ENCODE data around the gene MERTK.

The MERTK gene

DNA sequence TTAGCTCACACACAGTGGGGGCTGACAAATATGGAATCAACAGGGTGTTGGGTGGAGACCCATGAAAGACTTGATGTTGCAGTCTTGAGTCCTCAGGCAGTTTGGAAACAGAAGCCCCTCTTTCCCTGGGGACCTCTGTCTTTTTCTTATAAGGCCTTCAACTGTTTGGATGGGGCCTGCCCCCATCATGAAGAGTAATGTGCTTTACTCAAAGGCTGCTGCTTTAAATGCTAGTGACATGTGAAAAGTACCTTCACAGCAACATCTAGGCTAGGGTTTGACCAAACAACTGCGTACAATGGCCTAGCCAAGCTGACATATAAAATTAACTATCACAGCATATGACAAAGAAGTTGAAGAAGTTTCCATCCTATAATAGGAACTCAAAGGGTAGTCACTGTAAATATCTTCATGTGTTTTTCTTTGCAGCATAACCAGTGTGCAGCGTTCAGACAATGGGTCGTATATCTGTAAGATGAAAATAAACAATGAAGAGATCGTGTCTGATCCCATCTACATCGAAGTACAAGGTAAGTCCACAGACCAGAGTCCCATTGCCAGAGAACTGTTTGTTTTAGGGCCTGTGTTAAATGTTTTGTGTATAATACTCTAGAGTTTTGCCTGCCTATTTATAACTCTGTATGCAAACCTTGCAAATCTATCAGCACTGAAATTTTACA is 46.3 kb downstream of the MERTK start:
- Mint-ChIP-seq H3K27me3 (peaks cover 21 to 27% of the 10 kb centered on the region in 2 donors), H3K4me3 (no peak overlapping the region), H3K4me1 (ENCODE audit: low read depth in 2 of 2) (no peaks in the 10 kb centered on the region), H3K9me3 (no peaks in the 10 kb centered on the region), H3K27ac (no peak overlapping the region), H3K36me3 (ENCODE audit: insufficient read depth) (no peaks in the 10 kb centered on the region)
- DNase-seq (no peak), ATAC-seq (replicated peaks) (no peak)

- Mint-ChIP-seq H3K4me1 (ENCODE audit: low read depth in 2 of 2) (no peaks in the 10 kb centered on the region), H3K27me3 (peaks cover 21 to 26% of the 10 kb centered on the region in 2 donors), H3K9me3 (no peaks in the 10 kb centered on the region), H3K4me3 (no peak overlapping the region), H3K36me3 (ENCODE audit: insufficient read depth) (no peaks in the 10 kb centered on the region), H3K27ac (no peak overlapping the region)
- DNase-seq: no peak
- ATAC-seq (replicated peaks): no peak
These were observed 47.3 kb downstream of the MERTK start for GRCh38 chr2:111945444-111946293.

GRCh38 chr2:111946294-111947114 is 48.1 kb downstream of the MERTK start:
- Mint-ChIP-seq H3K4me1 (ENCODE audit: low read depth in 2 of 2) (no peaks in the 10 kb centered on the region), H3K27ac (no peak overlapping the region), H3K27me3 (peaks cover 13 to 17% of the 10 kb centered on the region in 2 donors), H3K9me3 (no peaks in the 10 kb centered on the region), H3K4me3 (no peak overlapping the region), H3K36me3 (ENCODE audit: insufficient read depth) (no peaks in the 10 kb centered on the region)
- DNase-seq: no peak
- ATAC-seq (replicated peaks): no peak

DNA sequence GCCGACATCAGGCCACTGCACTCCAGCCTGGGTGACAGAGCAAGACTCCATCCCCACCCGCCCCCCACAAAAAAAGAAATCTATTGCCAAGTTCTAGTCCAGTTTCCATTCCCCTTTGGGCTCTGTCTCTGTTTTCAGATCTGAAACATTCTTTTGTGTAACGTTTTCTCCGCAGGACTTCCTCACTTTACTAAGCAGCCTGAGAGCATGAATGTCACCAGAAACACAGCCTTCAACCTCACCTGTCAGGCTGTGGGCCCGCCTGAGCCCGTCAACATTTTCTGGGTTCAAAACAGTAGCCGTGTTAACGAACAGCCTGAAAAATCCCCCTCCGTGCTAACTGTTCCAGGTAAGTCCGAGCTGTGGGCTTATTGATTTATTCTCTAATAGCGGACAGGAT is 48.8 kb downstream of the MERTK start:
- Mint-ChIP-seq H3K27ac (no peak overlapping the region), H3K27me3 (peaks cover 6 to 12% of the 10 kb centered on the region in 2 donors), H3K4me1 (ENCODE audit: low read depth in 2 of 2) (no peaks in the 10 kb centered on the region), H3K9me3 (no peaks in the 10 kb centered on the region), H3K4me3 (no peak overlapping the region), H3K36me3 (ENCODE audit: insufficient read depth) (no peaks in the 10 kb centered on the region)
- ATAC-seq (replicated peaks) (no peak), DNase-seq (no peak)

- no peaks in the 10 kb centered on the region for H3K4me1 Mint-ChIP-seq (ENCODE audit: low read depth in 2 of 2)
- H3K27ac Mint-ChIP-seq: no peak overlapping the region
- no peaks in the 10 kb centered on the region for H3K9me3 Mint-ChIP-seq
- H3K36me3 Mint-ChIP-seq (ENCODE audit: insufficient read depth): no peaks in the 10 kb centered on the region
- no peak for DNase-seq
- ATAC-seq (replicated peaks): no peak
- no peak overlapping the region for H3K4me3 Mint-ChIP-seq
- H3K27me3 Mint-ChIP-seq: peaks cover 5 to 17% of the 10 kb centered on the region in 2 donors
These were observed 50.4 kb downstream of the MERTK start for GRCh38 chr2:111948832-111949231.

GRCh38 chr2:111950236-111950635 is 51.8 kb downstream of the MERTK start:
- Mint-ChIP-seq H3K27ac (no peak overlapping the region), H3K9me3 (no peaks in the 10 kb centered on the region), H3K27me3 (peaks cover 18 to 31% of the 10 kb centered on the region in 2 donors), H3K4me1 (ENCODE audit: low read depth in 2 of 2) (no peaks in the 10 kb centered on the region), H3K36me3 (ENCODE audit: insufficient read depth) (no peaks in the 10 kb centered on the region), H3K4me3 (no peak overlapping the region)
- ATAC-seq (replicated peaks) (no peak), DNase-seq (no peak)

DNA sequence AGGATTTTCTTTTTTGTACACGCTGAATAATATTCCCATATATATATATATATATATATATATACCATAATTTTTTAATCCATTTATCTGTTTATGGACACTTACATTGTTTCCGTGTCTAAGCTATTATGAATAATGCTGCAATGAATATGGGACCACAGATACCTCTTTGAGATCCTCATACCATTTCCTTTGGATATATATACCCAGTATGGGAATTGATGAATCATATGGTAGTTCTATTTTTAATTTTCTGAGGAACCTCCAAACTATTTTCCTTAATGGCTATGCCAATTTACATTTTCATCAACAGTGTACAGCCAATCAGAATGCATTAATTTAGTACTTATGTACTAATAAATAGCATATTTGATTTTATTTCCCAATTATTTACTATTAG is 53.1 kb downstream of the MERTK start:
- no peaks in the 10 kb centered on the region for H3K9me3 Mint-ChIP-seq
- no peak for DNase-seq
- ATAC-seq (replicated peaks): no peak
- no peak overlapping the region for H3K4me3 Mint-ChIP-seq
- no peak overlapping the region for H3K27ac Mint-ChIP-seq
- H3K4me1 Mint-ChIP-seq (ENCODE audit: low read depth in 2 of 2): no peaks in the 10 kb centered on the region
- H3K27me3 Mint-ChIP-seq: peaks cover 22 to 31% of the 10 kb centered on the region in 2 donors
- H3K36me3 Mint-ChIP-seq (ENCODE audit: insufficient read depth): no peaks in the 10 kb centered on the region

DNA sequence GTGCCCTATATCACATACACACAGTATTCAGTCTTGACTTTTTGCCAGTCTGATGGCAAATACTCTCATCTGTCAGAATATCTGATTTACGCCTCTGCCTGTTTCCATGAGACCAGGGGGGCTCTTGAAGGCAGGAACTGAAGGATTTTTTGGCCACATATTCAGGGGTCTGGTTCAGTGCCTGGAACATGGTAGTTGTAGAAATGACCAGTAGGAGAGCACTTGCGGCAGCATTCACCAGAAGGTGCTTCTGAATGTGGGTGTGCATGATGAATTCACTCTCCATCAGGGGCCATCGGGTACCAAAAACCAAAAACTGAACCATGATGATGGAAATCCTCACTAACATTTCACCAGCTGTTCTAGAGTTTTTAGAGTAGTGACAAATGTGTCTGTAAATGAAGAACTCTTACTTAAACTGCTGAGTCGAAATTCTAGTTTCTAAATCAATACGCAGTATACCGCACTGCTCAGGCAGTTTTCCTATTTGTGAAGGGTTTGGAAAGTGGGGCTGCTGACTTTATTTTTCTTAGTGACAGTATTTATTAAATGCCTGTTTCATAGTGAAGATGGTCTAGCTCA is 54.6 kb downstream of the MERTK start:
- no peak overlapping the region for H3K4me3 Mint-ChIP-seq

DNA sequence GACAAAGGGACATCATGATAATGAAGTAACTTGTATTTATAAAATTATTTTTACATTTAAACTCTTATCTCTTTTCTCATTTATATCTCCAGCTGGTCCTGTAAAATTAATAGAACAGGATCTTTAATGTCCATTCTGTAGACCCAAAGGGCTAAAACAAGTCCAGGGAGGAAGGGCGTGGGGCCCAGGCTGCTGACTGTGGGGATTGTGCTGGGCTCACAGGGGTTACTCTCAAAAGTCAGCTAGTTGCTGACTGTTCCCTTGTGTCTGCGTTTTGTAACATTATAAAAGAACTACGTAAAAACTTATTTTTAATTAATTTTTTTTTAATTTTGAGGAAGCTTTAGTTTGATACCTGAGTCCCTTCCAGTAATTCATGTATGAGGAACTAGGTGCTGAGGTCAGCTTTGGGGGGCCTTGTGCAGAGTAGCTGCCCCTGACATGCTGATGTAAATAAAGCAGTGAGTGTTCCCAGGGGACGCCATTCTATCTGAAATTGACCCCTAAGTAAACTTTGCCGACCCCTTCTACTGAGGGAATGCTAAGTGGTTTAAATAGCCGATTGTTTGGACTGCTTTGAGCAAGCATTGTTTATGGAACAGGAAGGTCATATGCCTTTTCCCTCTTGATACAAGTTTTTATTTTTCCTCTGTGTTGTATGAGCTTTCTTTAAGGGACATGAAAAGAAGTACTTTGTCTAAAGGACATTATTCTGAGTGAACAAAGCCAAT is 56.4 kb downstream of the MERTK start:
- H3K27me3 Mint-ChIP-seq: peaks cover 22 to 44% of the 10 kb centered on the region in 2 donors
- ATAC-seq (replicated peaks): no peak
- DNase-seq: no peak
- H3K27ac Mint-ChIP-seq: no peak overlapping the region
- no peaks in the 10 kb centered on the region for H3K36me3 Mint-ChIP-seq (ENCODE audit: insufficient read depth)
- no peaks in the 10 kb centered on the region for H3K4me1 Mint-ChIP-seq (ENCODE audit: low read depth in 2 of 2)
- H3K4me3 Mint-ChIP-seq: no peak overlapping the region
- no peaks in the 10 kb centered on the region for H3K9me3 Mint-ChIP-seq

More for the DNA sequence above, 54.6 kb downstream of the MERTK start:
- no peaks in the 10 kb centered on the region for H3K36me3 Mint-ChIP-seq (ENCODE audit: insufficient read depth)
- no peak for ATAC-seq (replicated peaks)
- H3K27me3 Mint-ChIP-seq: peaks cover 22 to 42% of the 10 kb centered on the region in 2 donors
- no peak overlapping the region for H3K27ac Mint-ChIP-seq
- DNase-seq: no peak
- H3K4me1 Mint-ChIP-seq (ENCODE audit: low read depth in 2 of 2): no peaks in the 10 kb centered on the region
- no peaks in the 10 kb centered on the region for H3K9me3 Mint-ChIP-seq

- DNase-seq (no peak), ATAC-seq (replicated peaks) (no peak)
- H3K27ac Mint-ChIP-seq: no peak overlapping the region
- no peaks in the 10 kb centered on the region for H3K4me1 Mint-ChIP-seq (ENCODE audit: low read depth in 2 of 2)
- H3K4me3 Mint-ChIP-seq: no peak overlapping the region
- no peaks in the 10 kb centered on the region for H3K9me3 Mint-ChIP-seq
- H3K27me3 Mint-ChIP-seq: peaks cover 27 to 42% of the 10 kb centered on the region in 2 donors
- no peaks in the 10 kb centered on the region for H3K36me3 Mint-ChIP-seq (ENCODE audit: insufficient read depth)
These were observed 59.5 kb downstream of the MERTK start for GRCh38 chr2:111957872-111958354.

DNA sequence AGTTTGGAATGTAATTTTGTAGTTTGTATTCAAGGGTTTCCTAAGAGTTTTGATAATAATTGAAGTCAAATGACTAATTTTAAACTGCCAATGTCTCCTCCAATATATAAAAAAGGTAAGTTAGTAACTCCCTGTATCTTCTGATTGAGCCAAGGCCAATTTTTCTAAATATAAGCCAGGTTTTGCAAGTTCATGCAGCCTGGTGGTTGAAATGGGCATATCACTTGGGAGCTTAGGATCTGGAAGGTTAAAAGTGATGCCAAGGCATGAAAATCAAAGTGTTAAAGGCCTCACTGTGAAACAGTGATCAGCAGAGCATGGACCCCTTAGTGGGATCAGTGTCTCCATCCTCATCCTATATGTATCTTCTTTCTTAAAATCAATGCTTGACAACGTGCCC is 60.5 kb downstream of the MERTK start:
- no peak for ATAC-seq (replicated peaks)
- Mint-ChIP-seq H3K9me3 (no peaks in the 10 kb centered on the region), H3K4me1 (ENCODE audit: low read depth in 2 of 2) (no peaks in the 10 kb centered on the region), H3K27ac (no peak overlapping the region), H3K4me3 (no peak overlapping the region), H3K36me3 (ENCODE audit: insufficient read depth) (no peaks in the 10 kb centered on the region), H3K27me3 (peaks cover 22 to 34% of the 10 kb centered on the region in 2 donors)
- no peak for DNase-seq

GRCh38 chr2:111961663-111962062 is 63.3 kb downstream of the MERTK start:
- no peak overlapping the region for H3K4me3 Mint-ChIP-seq
- DNase-seq: no peak
- H3K27ac Mint-ChIP-seq: no peak overlapping the region
- H3K27me3 Mint-ChIP-seq: peaks cover 5 to 21% of the 10 kb centered on the region in 2 donors
- no peak for ATAC-seq (replicated peaks)
- H3K36me3 Mint-ChIP-seq (ENCODE audit: insufficient read depth): no peaks in the 10 kb centered on the region
- no peaks in the 10 kb centered on the region for H3K9me3 Mint-ChIP-seq
- no peaks in the 10 kb centered on the region for H3K4me1 Mint-ChIP-seq (ENCODE audit: low read depth in 2 of 2)
